Adrenal gland (tissue), 5 donors: ENCODE results near the gene OR4D9.

Experiments
- CTCF ChIP-seq, 6 experiments: fragments of 450-650 bp in 4 of 6; fragments of 200-600 bp in 2 of 6; sonication (generic) in 1 of 6; IDR thresholded peaks; 1 replicate in 5 of 6; 2 replicates in 1 of 6; pipeline versions ENCODE4 v1.5.1 to v1.8.0; 2016 to 2021; ENCODE audit warnings: antibody characterized with exemption in 6 of 6, mild to moderate bottlenecking in 2 of 6, moderate library complexity in 1 of 6
- POLR2A ChIP-seq, 2 donors: fragments of 450-650 bp; IDR thresholded peaks; one replicate each; pipeline ENCODE4 v1.6.1; 2017; ENCODE audit warnings: antibody characterized with exemption in 2 of 2, mild to moderate bottlenecking in 2 of 2, moderate library complexity in 1 of 2
- donor health status: DM: no; HTN: no; CAD: no.

GRCh38 chr11:59528711-59529110 is 17.4 kb downstream of the OR4D9 start:
- TF ChIP-seq CTCF (IDR thresholded peaks at IDR 0.05) (no peak), POLR2A (IDR thresholded peaks at IDR 0.05) (no peak)
